Heart right ventricle (tissue), 16 donors: ENCODE measurements around the gene FHL3. TPM values are rescaled to one million over a fixed set of nuclear protein-coding genes. Genes with fewer than 3 reads are reported as not detected.

Source experiments
- ATAC-seq, 8 donors: fragments of 200-7000 bp; cut with Tn5 transposase; one replicate each; pipeline ENCODE4 v1.9.1; 2020; ENCODE audit warnings: mild to moderate bottlenecking in 8 of 8, moderate library complexity in 8 of 8, moderate number of reproducible peaks in 1 of 8
- DNase-seq, 2 donors: peaks; one replicate each; pipeline ENCODE4 v3.0.0-alpha.2; 2020
- H3K27ac ChIP-seq, 10 donors: fragments of 200-600 bp; sonication (generic) in 2 of 10; one replicate each; pipeline versions ENCODE4 v1.5.0 to v1.8.0; 2020 to 2022; ENCODE audit warnings: mild to moderate bottlenecking in 3 of 10
- H3K27me3 ChIP-seq, 7 donors: fragments of 200-600 bp; one replicate each; pipeline ENCODE4 v1.8.0; 2021 to 2022; ENCODE audit warnings: mild to moderate bottlenecking in 2 of 7
- H3K36me3 ChIP-seq, 9 donors: fragments of 200-600 bp; sonication (generic) in 1 of 9; one replicate each; pipeline versions ENCODE4 v1.5.0 to v1.8.0; 2020 to 2022; ENCODE audit warnings: mild to moderate bottlenecking in 2 of 9
- H3K4me1 ChIP-seq, 9 donors: fragments of 200-600 bp; sonication (generic) in 1 of 9; one replicate each; pipeline versions ENCODE4 v1.5.0 to v1.8.0; 2020 to 2022; ENCODE audit warnings: mild to moderate bottlenecking in 4 of 9
- H3K4me3 ChIP-seq, 10 donors: fragments of 200-600 bp; sonication (generic) in 2 of 10; one replicate each; pipeline versions ENCODE4 v1.5.0 to v1.8.0; 2020 to 2022; ENCODE audit warnings: mild to moderate bottlenecking in 7 of 10, moderate library complexity in 2 of 10
- H3K9me3 ChIP-seq, 11 donors: fragments of 200-600 bp in 10 of 11; sonication (generic) in 2 of 11; one replicate each; pipeline versions ENCODE4 v1.5.0 to v1.8.0; 2013 to 2022; ENCODE audit warnings: mild to moderate bottlenecking in 2 of 11, control low read depth in 1 of 11, moderate library complexity in 1 of 11
- WGBS, 2 donors: extraction: QIAGEN DNeasy Blood & Tissue Kit; methylation state at CpG; one replicate each; pipeline ENCODE4 v1.1.7; 2013; ENCODE audit warnings: inconsistent platforms in 1 of 2; 5-methylcytosine and 5-hydroxymethylcytosine counted together
- intact Hi-C, 10 donors: fragments of 100-400 bp; cut with DNase I; formaldehyde crosslinking; loops; one replicate each; pipeline versions ENCODE4 v1.11.1 to v1.14.2; 2022
- polyA plus RNA-seq, 2 donors: library from polyadenylated mRNA; stranded (reverse); fragments of 200-250 nt; gene quantifications; one replicate each; pipeline ENCODE4 v1.2.3, GENCODE V29; 2013
- total RNA-seq, 10 donors: library from RNA; stranded (reverse); fragmentation: NEBNext Ultra II Directional in 3 of 10; extraction: Animal tissue kit (Norgen Biotek cat#: 25700) in 3 of 10; gene quantifications; one replicate each; pipeline versions ENCODE4 v1.2.1 to v1.2.4, GENCODE V29; 2021 to 2023
- TF ChIP-seq, protein P1 (sequence below), 9 donors: fragments of 200-600 bp; sonication (generic) in 2 of 9; IDR thresholded peaks; one replicate each; pipeline versions ENCODE4 v1.5.0 to v1.8.0; 2021 to 2022; ENCODE audit warnings: antibody characterized with exemption in 9 of 9, mild to moderate bottlenecking in 5 of 9, moderate library complexity in 1 of 9
- donor health status: Arrhythmogenic right ventricular cardiomyopathy.
- donor health status: ischemic (EF 13 %, LVEDD 7.1; RV severe dilation, severe dysfunction).
- donor health status: healthy with polysubstance abuse.
- donor health status: DM: no; HTN: yes; CAD: no.
- donor health status: DM: no; HTN: no; CAD: no.
- donor health status: ischemic (EF 25% LVEDD 6.9; RV normal size, moderate dysfunction).
- donor health status: ischemic (EF 25% LVEDD 5.7; RV mildly dilated, moderate dysfunction).
- donor health status: healthy.
- donor health status: DM: yes; HTN: yes; CAD: no.
- donor health status: Ischemic cardiomyopathy.
- donor health status: ischemic (EF 35%, LVEDD 5.7; RV mildly dilated, moderate dysfunction).
- donor health status: nonischemic (EF 11% LVEDD 7.7; RV severe dilation, severe dysfunction).
- donor health status: DM: yes; HTN: yes; CAD: no.
- donor health status: PGD.
- donor health status: ischemic (EF 29% LVEDD 5.4; RV normal size, mild dysfunction).
- donor health status: nonischemic (EF 23%, LVEDD 6.1; RV moderate dilation, normal function).

FHL3 gene
- total and polyA plus RNA-seq, 12 donors, result 5.8 to 23.8 (median 9.1) TPM

DNA sequence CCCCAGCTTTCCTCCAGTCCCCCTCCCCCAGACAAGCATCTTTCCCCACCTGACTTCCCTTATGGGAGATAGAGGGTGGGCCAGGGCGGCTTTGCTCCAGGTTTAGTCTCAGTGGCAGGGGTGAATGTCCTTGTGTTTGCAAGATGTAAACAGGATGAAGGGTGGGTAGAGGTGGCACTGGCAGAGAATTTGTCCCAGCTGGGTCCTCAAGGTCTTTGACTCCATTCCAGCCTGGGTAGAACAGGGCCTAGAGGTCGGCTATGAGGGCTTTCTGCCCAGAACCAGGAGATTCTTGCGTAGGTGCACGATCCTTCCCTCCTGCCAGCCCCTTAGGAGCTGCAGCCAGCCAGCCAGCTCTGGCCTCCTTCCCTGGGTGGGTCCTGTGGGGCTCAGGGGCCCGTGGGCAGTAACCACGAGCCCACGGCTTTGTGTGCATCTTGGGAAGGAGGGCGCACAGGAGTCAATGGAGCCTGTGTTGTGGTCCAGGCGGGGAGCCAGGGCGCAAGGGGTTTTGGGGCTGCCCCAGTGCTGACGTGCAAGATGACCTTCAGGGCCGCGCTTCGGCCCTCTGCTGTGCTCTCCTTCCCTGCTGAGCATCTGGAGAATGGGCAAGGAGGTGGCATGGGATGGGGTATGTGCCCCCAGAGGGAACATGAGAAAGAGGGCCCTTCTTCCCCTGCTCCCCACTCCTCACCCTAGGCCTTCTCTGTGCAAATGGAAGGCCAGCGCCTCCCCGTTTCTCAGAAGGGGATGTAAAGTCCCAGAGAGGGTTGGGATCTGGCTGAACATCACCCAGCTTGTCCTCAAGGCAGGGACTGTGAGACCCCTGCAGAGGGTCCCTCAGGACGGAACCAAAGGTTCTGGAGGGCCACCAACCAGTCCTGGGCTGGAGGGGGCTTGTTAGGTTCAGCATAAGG, 25.5 kb upstream of the FHL3 start:
- peaks cover 11 to 42% (median 26%) of the 10 kb centered on the region in 9 donors for H3K4me1 ChIP-seq
- H3K36me3 ChIP-seq, result peaks cover 0 to 13% (median 2%) of the 10 kb centered on the region in 9 donors
- H3K27ac ChIP-seq, result peak overlapping the region in 5 of 10 donors; percentile 67 to 74 (median 69)
- H3K9me3 ChIP-seq, result no peaks in the 10 kb centered on the region
- WGBS, 2 donors, result 75 to 77% methylated on average over 17 of the region's 17 CpGs
- intact Hi-C loops, result loop anchor here in 2 of 10 donors (10.0 kb wide), 2 partner anchors 554 to 784 kb away; no protein-coding TSS in a partner anchor
- H3K4me3 ChIP-seq, result no peak overlapping the region
- peak in 7 of 8 donors; percentile 8 to 26 (median 14) for ATAC-seq
- peaks cover 0 to 2% (median 0%) of the 10 kb centered on the region in 7 donors for H3K27me3 ChIP-seq
- DNase-seq, result no peak
- TF ChIP-seq, protein P1, sequence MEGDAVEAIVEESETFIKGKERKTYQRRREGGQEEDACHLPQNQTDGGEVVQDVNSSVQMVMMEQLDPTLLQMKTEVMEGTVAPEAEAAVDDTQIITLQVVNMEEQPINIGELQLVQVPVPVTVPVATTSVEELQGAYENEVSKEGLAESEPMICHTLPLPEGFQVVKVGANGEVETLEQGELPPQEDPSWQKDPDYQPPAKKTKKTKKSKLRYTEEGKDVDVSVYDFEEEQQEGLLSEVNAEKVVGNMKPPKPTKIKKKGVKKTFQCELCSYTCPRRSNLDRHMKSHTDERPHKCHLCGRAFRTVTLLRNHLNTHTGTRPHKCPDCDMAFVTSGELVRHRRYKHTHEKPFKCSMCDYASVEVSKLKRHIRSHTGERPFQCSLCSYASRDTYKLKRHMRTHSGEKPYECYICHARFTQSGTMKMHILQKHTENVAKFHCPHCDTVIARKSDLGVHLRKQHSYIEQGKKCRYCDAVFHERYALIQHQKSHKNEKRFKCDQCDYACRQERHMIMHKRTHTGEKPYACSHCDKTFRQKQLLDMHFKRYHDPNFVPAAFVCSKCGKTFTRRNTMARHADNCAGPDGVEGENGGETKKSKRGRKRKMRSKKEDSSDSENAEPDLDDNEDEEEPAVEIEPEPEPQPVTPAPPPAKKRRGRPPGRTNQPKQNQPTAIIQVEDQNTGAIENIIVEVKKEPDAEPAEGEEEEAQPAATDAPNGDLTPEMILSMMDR (IDR thresholded peaks at IDR 0.05), result no peak

- TF ChIP-seq, protein P1 (IDR thresholded peaks at IDR 0.05), result no peak
- intact Hi-C loops, result loop anchor here in 7 of 10 donors (5.0 to 10.0 kb wide), 4 partner anchors 555 to 807 kb away; no protein-coding TSS in a partner anchor
- peak overlapping the region in 9 of 10 donors; percentile 17 to 74 (median 67) for H3K27ac ChIP-seq
- peak overlapping the region in 2 of 10 donors; percentile 2 to 20 for H3K4me3 ChIP-seq
- DNase-seq, result peak; percentile 30 to 39
- whole genome bisulfite sequencing, 2 donors, result 15 to 24% methylated on average over 12 of the region's 12 CpGs
- H3K27me3 ChIP-seq, result peaks cover 0 to 2% (median 0%) of the 10 kb centered on the region in 7 donors
- H3K9me3 ChIP-seq, result no peaks in the 10 kb centered on the region
- peaks cover 0 to 23% (median 12%) of the 10 kb centered on the region in 9 donors for H3K36me3 ChIP-seq
- peaks cover 11 to 42% (median 26%) of the 10 kb centered on the region in 9 donors for H3K4me1 ChIP-seq
- peak; percentile 41 to 79 (median 69) for ATAC-seq
Measured at GRCh38 chr1:38029685-38030511, 24.6 kb upstream of the FHL3 start.

GRCh38 chr1:38029081-38029681, 23.9 kb upstream of the FHL3 start:
- H3K9me3 ChIP-seq, result no peaks in the 10 kb centered on the region
- H3K27me3 ChIP-seq, result no peaks in the 10 kb centered on the region
- intact Hi-C loops, result loop anchor here in 7 of 10 donors (5.0 to 10.0 kb wide), 2 partner anchors 806 to 808 kb away; no protein-coding TSS in a partner anchor
- peak; percentile 31 to 65 (median 50) for ATAC-seq
- peak; percentile 39 to 51 for DNase-seq
- TF ChIP-seq, protein P1 (IDR thresholded peaks at IDR 0.05), result peak in 1 of 9 donors; percentile 23
- peak overlapping the region in 1 of 10 donors; percentile 20 for H3K4me3 ChIP-seq
- H3K4me1 ChIP-seq, result peaks cover 11 to 42% (median 26%) of the 10 kb centered on the region in 9 donors
- H3K27ac ChIP-seq, result peak overlapping the region in 7 of 10 donors; percentile 17 to 74 (median 69)
- peaks cover 0 to 29% (median 16%) of the 10 kb centered on the region in 9 donors for H3K36me3 ChIP-seq
- 15 to 16% methylated on average over 23 of the region's 23 CpGs for WGBS, 2 donors
